NCI-H2171 (cell line): ENCODE results near the gene SRPX.
A peak's percentile ranks its signal among the peaks of the same experiment; 100 is the strongest.

Source experiments
- DNase-seq: peaks from one replicate; lab custom pipeline; 2025; lab: John Stamatoyannopoulos, UW

SRPX gene, protein sequence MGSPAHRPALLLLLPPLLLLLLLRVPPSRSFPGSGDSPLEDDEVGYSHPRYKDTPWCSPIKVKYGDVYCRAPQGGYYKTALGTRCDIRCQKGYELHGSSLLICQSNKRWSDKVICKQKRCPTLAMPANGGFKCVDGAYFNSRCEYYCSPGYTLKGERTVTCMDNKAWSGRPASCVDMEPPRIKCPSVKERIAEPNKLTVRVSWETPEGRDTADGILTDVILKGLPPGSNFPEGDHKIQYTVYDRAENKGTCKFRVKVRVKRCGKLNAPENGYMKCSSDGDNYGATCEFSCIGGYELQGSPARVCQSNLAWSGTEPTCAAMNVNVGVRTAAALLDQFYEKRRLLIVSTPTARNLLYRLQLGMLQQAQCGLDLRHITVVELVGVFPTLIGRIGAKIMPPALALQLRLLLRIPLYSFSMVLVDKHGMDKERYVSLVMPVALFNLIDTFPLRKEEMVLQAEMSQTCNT

DNA sequence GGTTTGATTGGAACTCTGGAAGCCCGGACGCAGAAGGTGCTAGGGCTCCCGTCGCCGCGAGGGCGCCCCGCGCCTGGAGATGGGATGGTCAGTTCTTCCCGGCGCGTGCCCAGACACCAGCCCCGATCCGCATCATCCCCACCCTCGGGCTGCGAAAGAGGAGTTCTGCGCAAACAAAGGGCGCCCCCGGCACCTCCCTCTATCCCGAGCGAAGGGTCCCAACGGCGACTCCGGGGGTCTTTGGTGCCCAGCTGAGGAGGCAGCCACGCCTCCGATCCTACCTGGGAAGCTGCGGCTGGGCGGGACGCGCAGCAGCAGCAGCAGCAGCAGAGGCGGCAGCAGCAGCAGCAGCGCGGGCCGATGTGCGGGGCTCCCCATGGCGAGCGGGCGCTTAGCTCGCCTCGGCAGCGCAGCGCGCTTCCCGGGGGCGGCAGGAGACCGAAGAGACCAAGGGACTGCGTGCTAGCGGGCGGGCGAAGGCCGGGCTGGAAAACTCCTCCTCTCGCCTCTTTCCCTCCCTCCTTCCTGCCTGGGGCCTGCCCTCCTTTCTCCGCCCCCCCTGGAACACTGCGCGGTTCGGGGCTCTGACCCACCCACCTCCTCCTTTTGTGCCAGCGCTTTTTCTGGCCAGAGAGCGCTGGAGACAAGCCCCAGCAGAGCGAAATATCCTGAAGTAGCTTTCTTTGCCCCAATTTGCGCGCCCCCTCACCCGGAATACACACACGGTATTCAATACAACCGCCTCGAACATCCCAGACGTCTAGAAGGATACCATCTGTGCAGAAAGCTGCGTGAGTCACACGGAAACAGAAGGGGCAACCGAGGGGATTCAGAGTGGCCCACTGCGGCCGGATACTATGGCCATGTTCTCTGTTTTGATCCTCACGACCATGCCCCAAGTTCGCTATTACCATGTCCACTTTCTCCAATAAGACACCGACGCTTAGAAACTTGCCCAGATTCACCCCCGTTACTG, at the start of gene SRPX:
SRPX (minus strand) TSS at position 457 of the 976 bp plus-strand sequence; CDS start at position 378, 79 bp downstream.
- DNase-seq = peak; percentile 0

DNA sequence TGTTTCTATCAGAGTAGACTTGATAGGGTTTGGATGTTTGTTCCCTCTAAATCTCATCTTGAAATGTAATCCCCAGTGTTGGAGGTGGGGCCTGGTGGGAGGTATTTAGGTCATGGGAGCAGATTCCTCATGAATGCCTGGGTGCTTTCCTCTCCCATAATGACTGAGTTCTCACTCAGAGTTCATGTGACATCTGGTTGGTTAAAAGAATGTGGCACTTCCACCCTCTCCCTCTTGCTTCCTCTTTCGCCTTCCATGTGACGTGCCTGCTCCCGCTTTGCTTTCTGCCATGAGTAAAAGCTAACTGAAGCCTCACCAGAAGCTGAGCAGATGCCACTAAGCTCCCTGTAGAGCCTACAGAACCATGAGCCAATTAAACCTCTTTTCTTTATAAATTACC, 47.3 kb upstream of the SRPX start:
- no peak for DNase-seq

DNA sequence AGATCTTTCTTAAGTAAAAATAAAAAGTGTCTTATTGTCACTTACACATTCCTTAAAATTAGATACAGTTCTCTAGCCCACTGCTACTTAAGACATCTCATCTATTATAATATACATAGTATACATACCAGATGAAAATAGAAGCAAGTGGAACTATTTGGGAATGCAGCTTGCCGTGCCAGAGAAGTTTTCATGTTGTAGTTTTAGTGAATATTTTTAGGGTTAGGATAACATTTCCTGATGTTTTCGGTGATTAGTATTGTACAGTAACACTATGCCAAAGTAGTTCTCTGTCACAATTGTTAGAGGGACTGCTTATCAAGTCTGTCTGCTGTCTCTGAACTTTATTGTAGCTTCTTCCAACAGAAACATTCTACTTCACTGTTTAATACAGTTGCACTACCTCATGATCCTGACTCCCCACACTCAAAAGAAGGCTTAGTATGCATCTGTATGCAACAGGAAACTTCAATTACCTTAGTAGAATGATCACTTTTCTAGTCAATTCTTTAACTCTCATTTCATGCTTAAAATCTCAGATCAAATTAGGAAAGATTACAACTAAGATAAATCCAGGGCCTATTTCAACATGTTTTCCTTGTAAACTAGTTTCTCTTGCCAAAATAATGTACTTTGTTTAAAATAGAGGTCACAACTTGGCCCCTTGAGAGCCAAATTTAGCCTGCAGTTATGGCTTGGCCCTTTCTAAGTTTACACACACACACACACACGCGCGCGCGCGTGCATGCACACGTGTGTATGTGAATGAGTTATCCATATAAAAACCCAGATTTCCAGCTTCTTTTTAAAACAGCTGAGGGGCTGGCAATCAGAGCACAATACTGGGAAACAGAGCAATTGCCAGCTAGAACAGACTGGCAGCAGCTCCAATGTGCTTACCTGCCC, 42.3 kb upstream of the SRPX start:
- DNase-seq = no peak

DNA sequence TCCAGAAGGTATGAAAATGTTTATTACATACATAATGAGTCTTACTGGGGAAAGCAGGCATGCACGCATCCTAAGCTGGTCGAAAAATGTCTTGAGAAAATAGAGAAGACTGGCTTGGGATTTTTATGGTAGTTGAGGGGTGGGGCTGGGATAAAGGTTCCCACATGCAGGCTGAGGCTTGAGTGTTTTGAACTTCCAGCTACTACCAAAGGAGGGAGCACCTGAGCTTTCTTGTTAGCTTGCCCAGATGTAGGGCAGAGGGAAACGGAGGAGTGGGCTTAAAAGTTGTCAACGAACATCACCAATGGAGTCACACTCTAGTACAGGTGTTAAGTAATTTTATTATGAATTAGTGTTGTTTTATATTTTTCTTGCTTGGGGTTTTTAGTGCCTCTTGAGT, 39.6 kb upstream of the SRPX start:
- DNase-seq = no peak

DNA sequence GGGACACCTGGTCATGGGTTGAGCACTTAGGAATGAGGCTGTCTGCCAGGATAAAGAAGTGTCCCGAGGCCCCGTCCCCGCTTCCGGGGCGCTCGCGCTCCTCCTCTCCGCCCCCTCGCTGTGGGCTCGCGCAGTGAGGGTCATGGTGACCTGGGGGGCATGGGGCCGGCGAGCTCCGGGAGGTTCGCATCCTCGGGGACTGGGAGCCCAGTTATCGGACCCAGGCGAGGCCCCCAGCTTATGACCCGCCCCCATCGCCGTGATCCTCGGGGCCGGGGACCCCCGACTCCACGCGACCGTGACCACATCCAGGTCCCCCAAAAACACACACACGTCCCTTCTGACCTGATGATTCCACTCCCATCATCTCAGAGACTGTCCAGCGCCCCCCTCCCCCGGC, 35.3 kb upstream of the SRPX start:
- no peak for DNase-seq

DNA sequence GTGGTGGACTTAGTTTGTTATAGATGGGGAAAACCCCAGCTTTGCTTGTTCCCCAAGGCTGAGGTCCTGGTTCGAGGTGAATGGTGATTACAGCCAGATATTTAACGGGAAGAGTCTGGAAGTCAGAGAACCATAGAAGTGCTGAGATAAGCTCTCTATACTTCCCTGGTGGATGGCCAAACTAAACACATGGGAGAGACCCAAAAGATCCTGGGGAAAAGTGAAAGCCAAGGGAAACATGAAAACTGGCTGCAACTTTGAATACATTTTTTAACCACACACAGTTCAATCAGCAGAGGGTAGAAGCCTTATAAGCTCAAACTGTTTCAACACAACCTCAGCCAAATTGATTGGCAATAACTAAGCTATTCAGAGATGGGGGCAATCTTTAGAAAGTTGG, 29.3 kb upstream of the SRPX start:
- no peak for DNase-seq

DNA sequence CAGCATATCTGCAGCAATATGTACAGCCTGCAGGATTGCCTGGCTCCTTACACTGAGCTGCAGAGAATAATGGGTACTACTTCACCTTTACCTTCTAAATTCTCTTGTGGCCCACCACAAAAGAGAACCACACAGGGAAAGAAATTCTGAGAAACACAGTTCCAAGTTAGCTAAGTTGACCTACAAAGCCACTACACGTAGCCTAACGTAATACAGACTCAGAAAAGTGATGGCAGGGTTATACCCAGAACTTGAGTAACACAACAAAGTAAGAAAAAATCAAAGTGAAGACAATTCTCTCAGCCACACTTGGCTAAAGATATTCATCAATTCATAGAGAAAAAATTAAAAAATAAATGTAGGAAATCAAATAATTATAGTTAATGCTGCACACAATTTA, 26.4 kb upstream of the SRPX start:
- DNase-seq = no peak

DNA sequence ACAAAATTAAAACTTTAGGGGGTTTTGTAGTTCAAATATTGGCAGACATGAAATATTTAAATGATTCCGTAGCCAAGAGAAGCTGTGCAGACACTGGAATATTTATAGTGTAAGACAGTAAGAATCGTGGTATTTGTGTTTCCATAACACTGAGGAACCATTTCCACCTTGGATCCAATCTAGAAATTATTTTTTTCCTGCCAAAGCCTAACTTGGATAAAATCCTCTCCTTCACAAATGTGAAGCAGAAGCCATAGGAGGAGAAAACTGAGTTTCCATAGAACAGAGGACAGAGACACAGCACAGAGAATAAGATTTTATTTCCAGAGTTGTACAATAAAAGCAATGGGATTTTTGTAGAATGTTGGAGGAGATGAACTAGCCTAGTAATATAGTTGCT, 19.9 kb upstream of the SRPX start:
- DNase-seq = no peak

DNA sequence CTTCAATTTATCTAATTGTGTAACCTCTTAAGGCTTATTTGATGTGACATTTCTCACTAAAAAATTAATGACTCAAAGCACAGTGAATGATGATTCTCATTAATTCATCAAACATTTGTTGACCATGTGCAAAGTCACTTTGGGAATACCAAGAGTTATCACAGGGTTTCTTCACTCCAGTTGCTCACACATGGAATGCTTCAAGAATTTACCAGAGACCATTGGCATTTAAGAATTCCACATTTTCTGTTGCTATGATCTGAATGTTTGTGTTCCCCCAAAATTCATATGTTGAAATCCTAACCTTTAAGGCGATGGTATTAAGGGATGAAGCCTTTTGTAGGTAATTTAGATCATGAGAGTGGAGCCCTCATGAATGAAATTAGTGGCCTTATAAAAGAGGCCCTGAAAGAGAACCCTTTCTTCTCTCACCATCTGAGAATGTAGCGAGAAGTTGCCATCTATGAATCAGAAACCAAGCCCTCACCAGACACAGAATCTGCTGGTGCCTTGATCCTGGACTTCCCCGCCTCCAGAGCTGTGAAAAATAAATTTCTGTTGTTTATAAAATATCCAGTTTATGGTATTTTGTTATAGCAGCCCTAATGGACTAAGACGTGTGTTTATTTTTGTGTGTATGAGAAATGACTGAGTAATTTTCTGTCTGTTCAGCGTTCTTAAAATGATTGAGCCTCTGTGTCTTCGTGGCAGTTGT, 16.4 kb upstream of the SRPX start:
- DNase-seq = no peak

DNA sequence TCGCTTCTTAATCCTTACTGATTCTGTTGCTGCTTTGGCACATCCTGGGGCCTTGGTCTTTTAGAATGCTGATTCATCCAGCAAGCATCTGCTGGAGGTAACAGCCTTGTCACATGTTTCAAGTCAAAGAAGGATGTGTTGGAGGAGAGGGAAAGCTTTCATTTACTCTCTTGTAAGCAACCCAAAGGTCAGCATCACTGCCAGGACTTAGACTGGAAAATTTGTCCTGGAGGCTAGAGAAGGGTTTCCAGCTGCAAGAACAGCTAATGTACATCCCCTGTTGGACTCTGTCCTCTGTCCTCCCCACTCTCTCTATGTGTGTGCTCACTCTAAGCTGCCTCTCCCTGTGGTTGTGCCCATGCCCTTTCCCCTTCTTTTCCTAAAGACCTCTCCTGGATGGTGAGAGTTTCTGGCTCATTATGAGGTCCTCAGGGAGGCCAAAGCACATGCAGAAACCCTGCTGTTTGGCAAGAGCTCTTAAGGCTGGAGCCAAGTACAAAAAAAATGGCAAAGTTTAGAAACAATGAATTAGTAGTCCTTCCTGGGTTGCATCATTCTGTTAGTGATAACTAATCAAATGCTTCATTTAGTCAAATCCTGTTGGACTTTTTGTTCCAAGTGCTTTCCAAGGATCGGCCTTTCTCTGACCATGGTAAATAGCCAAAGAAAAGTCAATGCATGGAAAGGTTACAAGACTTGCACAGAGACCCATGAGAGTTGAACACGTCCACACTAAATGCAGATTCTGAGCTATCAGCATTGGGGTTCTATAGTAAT, 13.4 kb upstream of the SRPX start:
- no peak for DNase-seq

DNA sequence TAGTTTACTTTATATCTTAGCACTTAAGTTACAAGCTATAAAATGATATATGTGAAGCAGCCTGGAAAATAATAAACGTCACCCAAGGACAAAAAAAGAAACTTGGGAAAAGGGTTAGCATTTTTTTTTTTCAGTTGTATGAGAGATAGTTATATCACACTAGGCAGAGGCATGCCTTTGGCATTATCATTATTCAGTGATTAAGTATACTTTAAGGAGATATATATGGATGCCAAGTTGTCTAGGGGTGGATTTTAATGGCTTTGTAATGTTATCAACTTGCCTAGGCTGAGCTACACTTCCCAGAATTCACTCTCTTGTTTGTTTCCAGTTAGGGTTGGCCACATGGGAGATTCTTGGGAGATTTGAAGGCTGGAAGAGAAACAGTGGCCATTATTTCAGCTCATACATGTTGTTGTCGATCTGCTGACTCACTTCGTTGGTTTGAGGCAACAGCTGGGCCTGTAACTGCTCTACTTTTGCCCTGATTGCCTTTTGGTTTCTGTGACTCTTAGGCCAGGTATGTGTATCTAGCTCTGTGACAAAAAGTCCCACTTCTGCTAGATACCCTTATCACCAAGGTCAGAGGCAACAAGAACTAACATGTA, 11.5 kb upstream of the SRPX start:
- DNase-seq = no peak

DNA sequence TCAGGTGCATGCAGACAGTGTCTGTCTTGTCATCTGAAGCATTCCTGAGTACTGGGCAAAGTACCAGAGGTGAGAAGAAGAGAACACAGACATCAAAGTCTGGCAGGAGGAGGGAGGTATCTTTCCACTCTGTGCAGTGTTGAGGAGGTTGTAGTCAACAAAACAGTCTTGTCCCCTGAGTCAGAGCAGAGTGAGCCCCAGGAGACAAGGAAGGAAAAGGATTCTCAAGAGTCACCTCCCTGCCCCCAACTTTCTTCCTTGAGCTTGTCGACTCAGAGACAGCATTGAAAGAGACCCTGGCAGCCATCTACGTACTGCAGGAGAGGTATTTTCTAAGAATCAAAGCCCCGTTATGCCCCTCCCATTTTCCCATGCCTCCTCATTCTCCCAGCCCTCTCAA, 4.4 kb upstream of the SRPX start:
- DNase-seq = no peak

DNA sequence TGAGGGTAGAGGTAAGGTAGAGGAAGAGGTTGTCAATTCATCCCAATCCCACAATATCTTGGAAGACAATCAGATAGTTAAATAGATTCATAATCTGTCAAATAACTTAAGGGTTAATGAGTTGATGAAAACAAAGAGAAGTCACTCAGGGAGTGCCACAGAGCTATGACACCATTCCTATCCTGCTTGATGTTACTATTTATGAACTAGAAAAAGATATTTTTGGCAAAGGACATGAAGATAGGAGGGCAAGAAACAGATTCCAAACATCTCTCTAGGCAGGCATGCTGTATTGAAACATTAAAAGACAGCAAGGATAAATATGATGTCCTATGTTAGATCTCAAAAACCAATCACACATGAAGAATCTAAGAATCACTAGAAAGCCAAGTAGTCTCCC, 3.5 kb upstream of the SRPX start:
- no peak for DNase-seq

DNA sequence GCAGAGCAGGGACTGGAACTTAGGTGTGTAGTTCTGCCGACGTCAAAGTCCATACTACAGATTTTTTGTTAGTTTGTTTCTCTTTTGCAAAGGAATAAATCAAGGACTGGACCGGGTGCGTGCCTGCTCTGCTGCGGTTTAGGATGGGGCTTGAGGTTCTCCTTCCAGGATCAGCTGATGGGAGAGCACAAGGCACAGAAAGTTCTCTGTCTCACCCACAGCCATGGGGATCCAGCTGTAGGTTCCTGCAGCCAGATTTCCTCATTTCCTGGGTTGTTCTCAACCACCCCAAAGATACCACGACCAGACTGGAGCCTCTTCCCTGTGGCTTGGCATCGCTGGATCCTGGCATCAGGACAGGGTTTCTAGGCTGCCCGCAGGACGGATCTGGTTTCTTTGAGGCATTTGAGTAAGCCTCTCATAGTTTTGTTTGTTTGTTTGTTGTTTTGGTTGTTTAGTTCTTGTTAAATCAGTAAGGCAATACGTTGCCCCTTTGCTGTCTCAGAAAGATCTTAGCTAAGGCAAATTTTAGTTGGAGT, 789 bp upstream of the SRPX start:
- no peak for DNase-seq

DNA sequence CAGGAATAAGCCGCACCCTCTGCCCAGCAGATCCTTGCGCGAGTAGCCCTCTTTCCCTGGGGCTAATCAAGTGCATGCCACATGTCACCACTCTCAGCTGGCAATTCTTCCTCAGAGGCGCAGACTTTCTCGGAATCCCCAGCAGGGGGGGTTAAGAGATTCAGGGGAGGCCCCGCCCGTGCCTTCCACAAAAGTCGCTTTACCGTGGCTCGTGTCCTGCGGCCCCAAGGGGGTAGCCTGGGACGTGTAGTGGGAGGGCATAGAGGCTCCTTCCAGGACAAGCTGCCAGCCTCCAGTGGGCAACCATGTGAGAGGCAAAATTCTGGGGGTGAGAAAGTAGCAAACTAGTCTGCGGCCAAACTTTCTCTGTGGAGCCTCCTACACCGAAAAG, 652 bp downstream of the SRPX start:
- DNase-seq = peak; percentile 47

DNA sequence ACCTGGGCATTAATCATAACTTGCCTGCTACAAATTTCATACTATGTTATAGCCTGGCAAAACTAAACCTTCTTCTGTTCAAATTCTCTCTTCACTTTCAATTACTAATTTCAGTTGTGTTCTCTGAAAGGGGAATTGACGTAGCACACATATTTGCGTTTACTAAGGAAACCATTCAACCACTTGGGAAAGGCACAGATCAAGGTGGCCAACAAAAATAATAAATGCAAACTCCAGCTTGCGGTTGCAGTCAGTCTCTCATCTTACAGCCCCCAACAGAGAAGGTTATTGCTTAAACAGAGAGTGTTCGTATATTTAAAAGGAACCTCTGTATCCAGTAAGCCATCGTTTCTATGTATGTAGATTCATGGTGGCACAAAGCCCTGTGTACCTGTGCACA, 4.0 kb downstream of the SRPX start:
- DNase-seq = no peak

DNA sequence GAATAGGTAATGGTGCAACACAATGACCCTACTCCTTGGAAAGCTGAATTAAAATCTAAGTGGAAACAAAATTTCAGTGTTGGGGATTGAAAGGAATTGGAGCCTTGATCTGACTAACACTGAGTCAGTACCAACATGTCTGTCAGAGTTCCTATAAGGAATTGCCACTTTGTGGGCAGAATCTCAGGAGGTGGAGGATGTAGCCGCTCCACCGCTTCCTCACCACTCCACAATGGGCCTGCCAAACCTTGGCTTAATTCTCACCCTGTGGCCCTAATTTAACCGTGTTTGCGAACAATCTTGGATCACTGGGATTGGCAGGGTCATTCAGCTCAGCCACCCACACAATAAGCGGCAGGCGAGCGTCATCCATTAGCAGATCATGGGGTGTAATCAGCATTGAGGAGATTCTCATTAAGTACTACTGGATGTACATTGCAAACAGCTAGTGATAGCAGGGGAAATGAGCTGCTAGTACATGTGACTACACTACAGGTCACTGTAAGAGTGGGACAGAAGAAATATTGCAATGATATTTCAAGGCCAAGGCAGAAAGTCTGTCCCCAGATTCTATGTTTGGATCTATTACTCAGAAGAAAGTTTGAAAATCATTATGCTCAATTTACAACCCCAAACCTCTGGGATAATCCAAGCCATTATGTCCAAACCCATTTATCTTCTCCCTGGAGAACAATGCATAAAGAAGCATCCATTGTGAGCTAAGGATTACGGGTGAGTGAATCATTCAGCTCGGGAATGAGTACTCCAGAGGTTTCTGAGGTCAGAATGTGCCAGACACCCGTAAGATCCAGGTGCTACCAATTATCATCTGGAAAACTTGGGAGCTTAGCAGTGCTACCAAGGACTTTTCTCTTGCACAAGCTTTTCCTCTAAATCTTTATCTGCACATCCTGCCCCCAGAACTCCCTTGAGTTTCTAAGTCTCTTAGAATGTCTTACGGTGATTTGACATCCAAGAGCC, 5.8 kb downstream of the SRPX start:
- no peak for DNase-seq

DNA sequence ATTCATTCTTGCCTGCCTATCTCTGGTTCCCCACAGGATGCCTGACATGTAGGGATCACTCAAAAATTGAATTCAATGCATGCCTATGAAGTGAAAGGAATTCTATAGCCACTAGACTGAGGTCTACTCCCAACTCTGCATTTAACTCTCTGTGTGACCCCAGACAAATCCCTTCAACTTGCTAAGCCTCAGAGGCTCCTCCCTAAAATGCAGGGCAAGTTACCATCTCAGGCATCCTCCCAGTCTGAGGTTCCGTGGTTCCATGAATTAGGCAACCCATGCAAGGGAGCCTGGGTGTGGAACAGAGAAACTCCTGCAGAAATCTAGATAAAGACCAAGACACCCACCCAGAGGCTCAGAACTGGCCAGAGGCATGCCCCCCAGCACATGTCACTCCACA, 6.6 kb downstream of the SRPX start:
- no peak for DNase-seq
